ENCODE results near the gene NRIP2.

NRIP2 gene

GRCh38 chr12:2825132-2825531 lies 9.7 kb downstream of the NRIP2 start:
- no peak for DNase-seq (ENCODE audit: low read depth in 2 of 2)
- H3K4me3 ChIP-seq (replicated peaks in 1 of 2; ENCODE audit: low read depth in 2 of 2, low read length in 2 of 2), result no peak overlapping the region
- no peak for TF ChIP-seq CTCF (IDR thresholded peaks at IDR 0.05; ENCODE audit: low read depth, low read length)

DNA sequence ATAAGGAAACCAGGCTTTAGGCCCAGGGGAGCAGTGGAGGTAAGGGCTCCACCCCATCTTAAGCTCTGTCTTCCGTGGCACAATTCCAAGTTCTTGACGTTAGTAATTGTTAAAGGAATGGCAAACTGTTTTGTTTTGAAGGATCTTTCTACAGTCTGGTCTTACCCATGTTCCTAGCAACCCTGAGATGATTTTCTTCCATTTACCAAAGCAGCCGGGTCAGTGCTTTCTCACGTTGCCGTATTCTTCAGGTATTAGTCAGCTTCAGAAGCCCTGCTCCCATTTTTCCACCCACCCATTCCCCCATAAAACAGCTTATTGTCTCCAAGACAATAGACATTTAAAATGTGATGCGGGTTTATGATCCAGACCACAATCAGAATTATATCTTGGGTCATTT lies 10.3 kb downstream of the NRIP2 start:
- H3K4me3 ChIP-seq (replicated peaks in 1 of 2; ENCODE audit: low read depth in 2 of 2, low read length in 2 of 2), result no peak overlapping the region
- TF ChIP-seq CTCF (IDR thresholded peaks at IDR 0.05; ENCODE audit: low read depth, low read length), result no peak
- peak in 1 of 2 donors; percentile 37 for DNase-seq (ENCODE audit: low read depth in 2 of 2)

- H3K4me3 ChIP-seq (replicated peaks in 1 of 2; ENCODE audit: low read depth in 2 of 2, low read length in 2 of 2), result no peak overlapping the region
- no peak for DNase-seq (ENCODE audit: low read depth in 2 of 2)
- TF ChIP-seq CTCF (IDR thresholded peaks at IDR 0.05; ENCODE audit: low read depth, low read length), result no peak
Measured at GRCh38 chr12:2823483-2823882, 11.4 kb downstream of the NRIP2 start.

GRCh38 chr12:2820432-2820831 lies 14.4 kb downstream of the NRIP2 start:
- TF ChIP-seq CTCF (IDR thresholded peaks at IDR 0.05; ENCODE audit: low read depth, low read length), result no peak
- H3K4me3 ChIP-seq (replicated peaks in 1 of 2; ENCODE audit: low read depth in 2 of 2, low read length in 2 of 2), result no peak overlapping the region
- DNase-seq (ENCODE audit: low read depth in 2 of 2), result no peak

GRCh38 chr12:2819810-2820209 lies 15.0 kb downstream of the NRIP2 start:
- H3K4me3 ChIP-seq (replicated peaks in 1 of 2; ENCODE audit: low read depth in 2 of 2, low read length in 2 of 2), result no peak overlapping the region
- TF ChIP-seq CTCF (IDR thresholded peaks at IDR 0.05; ENCODE audit: low read depth, low read length), result no peak
- DNase-seq (ENCODE audit: low read depth in 2 of 2), result no peak

GRCh38 chr12:2813214-2814185 lies 21.3 kb downstream of the NRIP2 start:
- DNase-seq (ENCODE audit: low read depth in 2 of 2), result peak; percentile 77 to 83
- H3K4me3 ChIP-seq (replicated peaks in 1 of 2; ENCODE audit: low read depth in 2 of 2, low read length in 2 of 2), result peak overlapping the region; percentile 78 to 91
- peak; percentile 81 for TF ChIP-seq CTCF (IDR thresholded peaks at IDR 0.05; ENCODE audit: low read depth, low read length)
